GM10847 (cell line): ENCODE measurements around the gene F7.

Source experiments
- POLR2A ChIP-seq: IDR thresholded peaks from 2 replicates; pipeline ENCODE4 v1.6.1; 2011; ENCODE audit not compliant: insufficient read length; ENCODE audit errors: extremely low read depth

F7 gene

DNA sequence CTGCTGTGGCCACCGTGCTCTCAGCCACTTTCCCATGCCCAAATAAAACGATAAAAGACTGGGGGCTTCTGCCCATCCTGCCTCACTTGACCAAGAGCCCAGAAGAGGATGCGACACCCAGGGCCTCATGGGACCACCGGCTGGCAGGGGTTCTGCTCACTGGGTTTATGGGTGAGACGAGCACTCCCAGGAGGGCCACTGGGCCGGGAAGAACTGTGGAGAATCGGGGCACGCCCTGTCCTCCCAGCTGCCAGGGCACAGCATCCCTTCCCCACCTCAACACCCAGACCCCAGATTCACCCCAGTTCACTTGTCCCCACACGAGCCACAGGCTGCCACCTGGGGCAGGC, 12.3 kb downstream of the F7 start:
- TF ChIP-seq POLR2A: no peak

GRCh38 chr13:113118261-113119021, 12.8 kb downstream of the F7 start:
- no peak for TF ChIP-seq POLR2A

DNA sequence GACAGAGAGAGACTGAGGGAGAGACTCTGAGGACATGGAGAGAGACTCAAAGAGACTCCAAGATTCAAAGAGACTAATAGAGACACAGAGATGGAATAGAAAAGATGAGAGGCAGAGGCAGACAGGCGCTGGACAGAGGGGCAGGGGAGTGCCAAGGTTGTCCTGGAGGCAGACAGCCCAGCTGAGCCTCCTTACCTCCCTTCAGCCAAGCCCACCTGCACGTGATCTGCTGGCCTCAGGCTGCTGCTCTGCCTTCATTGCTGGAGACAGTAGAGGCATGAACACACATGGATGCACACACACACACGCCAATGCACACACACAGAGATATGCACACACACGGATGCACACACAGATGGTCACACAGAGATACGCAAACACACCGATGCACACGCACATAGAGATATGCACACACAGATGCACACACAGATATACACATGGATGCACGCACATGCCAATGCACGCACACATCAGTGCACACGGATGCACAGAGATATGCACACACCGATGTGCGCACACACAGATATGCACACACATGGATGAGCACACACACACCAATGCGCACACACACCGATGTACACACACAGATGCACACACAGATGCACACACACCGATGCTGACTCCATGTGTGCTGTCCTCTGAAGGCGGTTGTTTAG, 13.7 kb downstream of the F7 start:
- TF ChIP-seq POLR2A: no peak

GRCh38 chr13:113119822-113120189, 14.2 kb downstream of the F7 start:
- no peak for TF ChIP-seq POLR2A

GRCh38 chr13:113120300-113121182, 14.9 kb downstream of the F7 start:
- no peak for TF ChIP-seq POLR2A

DNA sequence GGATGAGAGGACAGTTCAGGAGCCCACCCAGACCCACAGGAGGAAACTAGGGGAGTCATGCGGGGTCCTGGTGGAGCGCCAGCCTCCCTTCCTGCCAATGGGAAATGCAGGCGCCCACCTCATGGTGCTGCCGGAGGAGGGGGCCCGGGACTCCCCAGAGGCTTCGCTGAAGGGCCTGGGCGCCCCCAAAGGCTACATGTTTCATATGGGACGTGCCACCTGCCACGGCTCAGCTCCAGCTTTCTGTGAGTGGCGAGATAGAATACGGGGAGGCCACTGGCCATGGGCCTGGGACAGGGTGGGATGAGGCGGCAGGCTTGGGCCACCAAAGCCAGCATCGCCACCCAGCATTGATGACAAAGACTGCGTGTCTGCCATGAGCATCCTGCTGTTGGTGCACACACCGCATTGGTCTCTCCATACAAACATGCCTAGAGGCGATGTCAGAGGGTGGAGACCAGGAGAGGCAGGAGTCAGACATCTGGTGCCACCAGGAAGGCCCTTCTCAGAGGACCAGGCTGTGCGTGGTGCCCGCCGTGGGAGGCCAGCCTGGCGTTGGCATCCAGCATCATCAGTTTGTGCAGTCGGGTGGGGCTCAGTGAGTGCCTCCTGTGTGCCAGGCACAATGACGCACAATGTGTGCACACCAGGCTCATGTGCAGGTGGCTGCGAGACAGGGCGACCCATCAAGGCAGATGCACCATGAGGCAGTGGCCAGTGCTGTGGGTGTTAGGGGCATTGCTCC, 15.8 kb downstream of the F7 start:
- TF ChIP-seq POLR2A: no peak

GRCh38 chr13:113121928-113122471, 16.4 kb downstream of the F7 start:
- TF ChIP-seq POLR2A: no peak

DNA sequence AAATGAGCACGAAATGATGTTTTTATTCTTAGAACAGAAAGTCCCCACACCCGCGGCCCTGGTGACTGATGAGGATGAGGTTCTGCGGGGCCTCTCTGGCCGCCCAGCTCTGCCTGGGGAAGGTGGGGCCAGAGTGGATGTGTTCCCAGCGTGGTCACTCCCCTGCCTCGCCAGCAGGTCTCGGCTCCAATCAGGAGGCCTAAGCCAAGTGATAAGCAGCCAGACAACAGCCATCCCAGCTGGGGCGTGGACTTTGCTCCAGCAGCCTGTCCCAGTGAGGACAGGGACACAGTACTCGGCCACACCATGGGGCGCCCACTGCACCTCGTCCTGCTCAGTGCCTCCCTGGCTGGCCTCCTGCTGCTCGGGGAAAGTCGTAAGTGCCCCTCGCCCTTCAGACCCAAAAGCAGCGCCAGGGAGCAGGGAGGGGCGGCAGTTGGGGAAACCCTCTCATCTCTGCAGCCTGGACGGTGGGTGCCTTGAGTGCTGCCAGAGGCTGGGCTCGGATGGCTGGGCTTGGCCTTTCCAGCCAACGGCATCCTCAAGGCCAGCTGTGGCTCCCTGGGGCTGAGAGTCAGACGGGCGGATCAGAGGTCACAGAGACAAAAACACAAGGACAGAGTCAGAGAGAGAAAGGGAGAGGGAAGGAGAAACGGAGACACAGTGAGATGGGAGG, 17.1 kb downstream of the F7 start, which contains the start of gene F10:
Gene F10, plus strand, starts transcription at position 250 of the 676 bp plus-strand sequence. Its CDS starts 57 bp downstream, at position 307.
- TF ChIP-seq POLR2A: no peak

- no peak for TF ChIP-seq POLR2A
These were observed 17.9 kb downstream of the F7 start for GRCh38 chr13:113123226-113124201.

- no peak for TF ChIP-seq POLR2A
These were observed 18.8 kb downstream of the F7 start for GRCh38 chr13:113124211-113124970.

GRCh38 chr13:113125506-113126264, 20.1 kb downstream of the F7 start:
- TF ChIP-seq POLR2A: no peak
